Dermis microvascular lymphatic vessel endothelial cell (primary cell): ENCODE data around the gene AGK. TPM values are rescaled to one million over a fixed set of nuclear protein-coding genes. Genes with fewer than 3 reads are reported as not detected.
"Not testable (repeated sequence)": the region's sequence is repeated elsewhere in the genome, so short reads cannot be mapped to it uniquely, and the experiment has no call there.

ENCODE experiments used
- DNase-seq, 2 donors: peaks; one replicate each; pipeline versions ENCODE4 v3.0.0 to v3.0.0-alpha.2; 2010; ENCODE audit warnings: low read depth in 2 of 2
- total RNA-seq: library from RNA; depleted of rRNA; stranded (reverse); fragments of >200 nt; gene quantifications from 2 replicates; pipeline ENCODE4 v1.2.1, GENCODE V29; 2014

Gene AGK
- total RNA-seq, 1 donor from 2014 or later: 18.0 TPM

GRCh38 chr7:141557360-141557759, 6.2 kb downstream of the AGK start:
- DNase-seq: no peak

GRCh38 chr7:141557831-141558531, 6.8 kb downstream of the AGK start:
- not testable (repeated sequence) for DNase-seq

GRCh38 chr7:141558544-141559183, 7.5 kb downstream of the AGK start:
- peak; percentile 60 to 65 for DNase-seq

- no peak for DNase-seq
Measured at GRCh38 chr7:141559961-141560360, 8.8 kb downstream of the AGK start.

- no peak for DNase-seq
Measured at GRCh38 chr7:141562036-141562435, 10.8 kb downstream of the AGK start.

DNA sequence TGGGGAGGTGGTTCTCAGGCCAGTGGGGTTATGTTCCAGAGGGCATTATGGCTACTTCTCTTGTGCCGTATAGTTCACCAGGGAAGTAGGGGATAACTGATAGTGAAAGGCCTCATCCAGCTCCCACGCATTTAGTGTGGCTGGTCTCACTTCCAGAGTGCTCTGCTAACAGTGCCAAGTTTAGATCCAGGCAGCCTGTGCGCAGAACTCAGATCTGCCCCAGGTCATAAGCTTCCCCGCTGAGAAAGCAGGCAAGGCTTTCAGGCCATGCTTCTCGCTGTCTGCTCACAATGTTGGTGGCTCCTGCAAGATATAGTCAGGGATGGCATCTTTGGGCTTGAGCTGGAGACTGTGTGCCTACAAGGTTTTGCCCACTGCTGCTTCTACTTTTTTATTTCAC, 11.3 kb downstream of the AGK start:
- no peak for DNase-seq

DNA sequence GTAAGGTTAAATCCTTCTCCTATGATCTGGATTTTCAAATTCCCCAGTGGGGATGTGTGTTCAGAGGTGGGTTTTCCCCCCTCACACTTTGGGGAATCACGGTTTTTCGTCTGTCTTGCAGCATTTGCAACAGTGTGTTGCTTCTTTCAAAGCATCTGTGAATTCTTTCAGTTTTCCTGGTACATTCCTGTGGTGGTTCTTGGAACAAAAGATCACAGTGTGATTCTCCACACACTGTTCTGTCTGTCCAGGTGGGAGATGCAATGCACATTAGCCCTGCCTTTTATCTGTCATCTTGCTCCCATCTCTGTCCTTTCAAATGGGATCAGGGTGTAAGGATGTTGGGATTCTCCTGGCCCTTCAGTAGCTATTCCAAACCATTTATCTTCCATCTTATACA, 11.8 kb downstream of the AGK start:
- no peak for DNase-seq

- no peak for DNase-seq
Measured at GRCh38 chr7:141563956-141564623, 12.9 kb downstream of the AGK start.

DNA sequence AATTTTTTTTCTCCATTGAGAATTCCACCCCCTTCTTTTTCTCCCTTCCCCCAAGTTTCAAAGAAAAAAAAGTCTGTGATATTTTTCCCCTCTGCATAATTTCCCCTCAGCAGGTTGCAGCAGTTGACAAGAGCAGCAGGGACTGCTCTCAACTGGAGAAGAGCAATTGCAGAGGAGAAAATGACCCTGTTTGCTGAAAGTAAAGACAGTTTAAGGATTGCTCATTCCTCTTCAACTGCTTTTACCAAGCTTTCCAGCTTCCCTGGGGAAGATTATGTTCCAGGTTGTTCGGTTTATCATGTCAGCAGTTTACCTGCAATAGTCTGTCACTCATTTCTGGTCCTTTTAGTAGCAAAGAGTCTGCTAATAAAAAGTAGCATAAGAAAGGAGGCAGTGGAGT, 16.2 kb downstream of the AGK start:
- no peak for DNase-seq

DNA sequence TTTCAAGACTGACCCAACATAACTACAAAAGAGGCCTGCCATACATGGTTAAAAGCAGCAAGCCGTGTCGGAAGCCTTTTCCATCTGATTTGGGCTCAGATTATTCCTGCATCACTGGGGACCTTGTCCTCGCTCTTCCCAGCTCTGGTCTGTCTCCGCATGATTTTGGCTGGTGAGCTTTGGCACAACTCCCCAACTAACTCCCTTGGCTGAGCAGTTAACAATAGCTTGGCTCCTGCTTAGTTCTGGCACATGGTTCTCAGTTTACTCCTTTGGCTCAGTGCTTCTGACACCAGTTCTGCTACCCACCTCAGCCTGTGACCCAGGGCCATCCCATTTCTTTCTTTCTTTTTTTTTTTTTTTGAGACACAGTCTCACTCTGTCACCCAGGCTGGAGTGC, 17.0 kb downstream of the AGK start:
- no peak for DNase-seq

- no peak for DNase-seq
Measured at GRCh38 chr7:141571059-141571458, 19.8 kb downstream of the AGK start.

DNA sequence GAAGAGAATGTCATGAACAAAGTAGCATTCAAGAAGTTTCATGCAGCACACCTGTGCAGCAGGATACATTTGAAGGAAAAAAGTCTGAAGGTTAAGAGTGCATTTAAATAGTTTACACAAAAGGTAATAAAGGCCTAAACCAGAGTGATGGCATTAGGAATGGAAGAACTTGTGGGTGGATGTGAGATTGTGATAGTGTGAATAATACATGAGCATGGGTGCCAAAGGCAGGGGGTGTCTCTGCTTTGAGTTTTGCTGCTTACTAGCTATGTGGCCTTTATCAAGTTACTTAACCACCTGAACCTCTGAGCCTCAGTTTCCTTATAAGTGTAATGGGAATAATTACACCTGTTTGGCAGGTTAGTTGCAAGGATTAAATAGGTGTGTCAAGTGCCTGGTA, 21.0 kb downstream of the AGK start:
- no peak for DNase-seq

GRCh38 chr7:141573511-141573910, 22.3 kb downstream of the AGK start:
- no peak for DNase-seq

- DNase-seq: no peak
Measured at GRCh38 chr7:141575164-141575563, 24.0 kb downstream of the AGK start.

- no peak for DNase-seq
Measured at GRCh38 chr7:141575654-141576448, 24.6 kb downstream of the AGK start.

DNA sequence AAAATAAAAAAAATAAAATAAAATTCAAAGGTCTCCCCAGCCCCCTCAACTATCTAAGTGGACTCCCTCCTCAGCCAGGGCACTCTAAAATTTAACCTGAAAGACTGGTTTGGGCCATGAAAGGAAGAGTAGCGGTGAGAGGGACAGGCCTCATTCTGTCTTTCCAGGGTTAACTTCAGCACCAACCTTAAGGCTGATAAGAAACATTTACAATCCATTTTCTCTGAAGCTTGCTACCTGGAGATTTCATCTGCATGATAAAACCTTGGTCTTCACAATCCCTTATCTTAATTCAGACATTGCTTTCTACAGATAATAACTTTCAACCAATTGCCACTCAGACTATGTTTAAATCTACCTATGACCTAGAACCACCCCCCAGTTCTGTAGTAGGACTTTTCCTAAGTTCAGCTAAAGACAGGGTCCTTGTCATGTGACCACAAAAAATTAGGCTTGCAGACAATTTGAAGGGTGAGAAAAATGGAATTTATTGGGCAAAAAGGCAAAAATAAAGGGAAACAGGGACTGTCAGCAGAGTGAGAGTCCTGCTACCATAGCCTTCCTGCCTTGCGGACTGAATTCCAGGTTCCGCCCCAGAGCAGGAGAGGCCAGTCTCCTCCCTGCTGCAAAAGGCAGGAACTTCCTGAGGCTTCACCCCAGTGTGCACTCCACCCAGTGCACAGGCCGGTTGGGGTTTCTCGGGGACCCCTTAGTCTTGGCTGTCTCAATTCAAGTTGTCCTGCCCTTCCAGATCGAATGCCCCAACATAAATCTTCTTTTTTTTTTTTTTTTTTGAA, 26.0 kb downstream of the AGK start:
- no peak for DNase-seq

DNA sequence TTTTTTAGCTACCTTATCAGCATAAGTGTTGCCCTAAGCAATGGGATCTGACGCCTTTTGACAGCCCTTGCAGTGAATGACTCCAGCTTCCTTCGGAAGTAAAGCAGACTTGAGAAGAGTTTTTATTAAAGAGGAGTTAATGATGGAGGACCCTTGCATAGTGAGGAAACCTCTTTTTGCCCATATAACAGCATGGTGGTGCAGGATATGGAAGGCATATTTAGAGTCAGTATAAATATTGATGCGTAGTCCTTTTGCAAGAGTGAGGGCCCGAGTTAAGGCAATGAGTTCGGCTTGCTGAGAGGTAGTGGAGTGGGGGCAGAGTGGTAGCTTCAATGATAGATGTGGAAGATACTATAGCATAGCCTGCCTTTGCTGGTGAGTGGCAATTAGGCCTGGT, 28.7 kb downstream of the AGK start:
- not testable (repeated sequence) for DNase-seq

DNA sequence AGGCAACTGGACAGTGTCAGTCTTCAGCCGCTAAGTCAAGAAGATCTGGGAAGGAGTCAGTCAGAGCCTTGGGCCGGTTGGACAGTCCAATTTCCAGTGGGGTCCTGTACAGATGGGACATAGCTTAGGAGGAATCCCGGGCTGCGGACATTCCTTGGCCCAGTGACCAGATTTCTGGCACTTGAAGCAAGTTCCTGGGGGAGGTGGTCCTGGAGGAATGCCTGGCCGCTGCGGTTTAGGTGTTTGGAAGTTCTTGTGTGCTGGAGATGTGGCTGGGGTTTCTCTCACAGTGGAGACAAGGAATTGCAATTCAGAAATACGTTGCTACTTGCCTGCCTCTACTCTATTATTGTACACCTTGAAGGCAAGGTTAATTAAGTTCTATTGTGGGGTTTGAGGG, 30.9 kb downstream of the AGK start:
- DNase-seq: not testable (repeated sequence)

GRCh38 chr7:141584935-141585334, 33.7 kb downstream of the AGK start:
- DNase-seq: no peak

- DNase-seq: no peak
Measured at GRCh38 chr7:141585592-141586510, 34.6 kb downstream of the AGK start.
